ENCODE data around the gene BRIP1.

The BRIP1 gene

GRCh38 chr17:61878984-61879612, 15.8 kb upstream of the BRIP1 start:
- Histone ChIP-seq H3K4me3 (replicated peaks; ENCODE audit: low read depth, low read length) (no peak overlapping the region), H3K27me3 (replicated peaks; ENCODE audit: control insufficient read depth, insufficient read depth, low read length) (no peaks in the 10 kb centered on the region), H3K36me3 (ENCODE audit: control insufficient read depth, insufficient read depth, low read length) (peaks cover 2% of the 10 kb centered on the region; the same call in 1 of the 2 replicates)
- DNase-seq (ENCODE audit: extremely low read depth, insufficient read length), result no peak
- no peak for TF ChIP-seq CTCF (IDR thresholded peaks at IDR 0.05; ENCODE audit: insufficient read depth, low read length, poor library complexity, severe bottlenecking)

DNA sequence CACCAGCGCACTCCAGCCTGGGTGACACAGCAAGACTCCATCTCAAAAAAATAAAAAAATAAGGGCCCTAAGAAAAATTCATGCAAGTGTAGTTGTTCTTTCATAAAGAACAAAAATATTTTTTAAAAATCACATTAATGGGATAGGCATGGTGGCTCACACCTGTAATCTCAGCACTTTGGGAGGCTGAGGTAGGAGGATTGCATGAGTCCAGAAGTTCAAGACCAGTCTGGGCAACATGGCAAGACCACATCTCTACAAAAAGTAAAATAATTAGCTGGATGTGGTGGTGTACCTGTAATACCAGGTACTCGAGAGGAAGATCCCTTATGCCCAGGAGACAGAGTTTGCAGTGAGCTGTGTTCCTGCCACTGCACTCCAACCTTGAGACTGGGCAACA, 15.2 kb upstream of the BRIP1 start:
- no peak for TF ChIP-seq CTCF (IDR thresholded peaks at IDR 0.05; ENCODE audit: insufficient read depth, low read length, poor library complexity, severe bottlenecking)
- Histone ChIP-seq H3K27me3 (replicated peaks; ENCODE audit: control insufficient read depth, insufficient read depth, low read length) (no peaks in the 10 kb centered on the region), H3K4me3 (replicated peaks; ENCODE audit: low read depth, low read length) (no peak overlapping the region), H3K36me3 (ENCODE audit: control insufficient read depth, insufficient read depth, low read length) (peaks cover 2% of the 10 kb centered on the region; the same call in 1 of the 2 replicates)
- DNase-seq (ENCODE audit: extremely low read depth, insufficient read length), result no peak

GRCh38 chr17:61877837-61878236, 14.5 kb upstream of the BRIP1 start:
- peaks cover 2% of the 10 kb centered on the region; the same call in 1 of the 2 replicates for H3K36me3 ChIP-seq (ENCODE audit: control insufficient read depth, insufficient read depth, low read length)
- TF ChIP-seq CTCF (IDR thresholded peaks at IDR 0.05; ENCODE audit: insufficient read depth, low read length, poor library complexity, severe bottlenecking), result no peak

GRCh38 chr17:61875804-61876203, 12.5 kb upstream of the BRIP1 start:
- Histone ChIP-seq H3K36me3 (ENCODE audit: control insufficient read depth, insufficient read depth, low read length) (peaks cover 2% of the 10 kb centered on the region; the same call in 1 of the 2 replicates), H3K4me3 (replicated peaks; ENCODE audit: low read depth, low read length) (no peak overlapping the region), H3K27me3 (replicated peaks; ENCODE audit: control insufficient read depth, insufficient read depth, low read length) (no peaks in the 10 kb centered on the region)
- no peak for DNase-seq (ENCODE audit: extremely low read depth, insufficient read length)
- no peak for TF ChIP-seq CTCF (IDR thresholded peaks at IDR 0.05; ENCODE audit: insufficient read depth, low read length, poor library complexity, severe bottlenecking)

More at GRCh38 chr17:61877837-61878236, 14.5 kb upstream of the BRIP1 start:
- Histone ChIP-seq H3K4me3 (replicated peaks; ENCODE audit: low read depth, low read length) (no peak overlapping the region), H3K27me3 (replicated peaks; ENCODE audit: control insufficient read depth, insufficient read depth, low read length) (no peaks in the 10 kb centered on the region)
- no peak for DNase-seq (ENCODE audit: extremely low read depth, insufficient read length)

GRCh38 chr17:61875285-61875684, 12.0 kb upstream of the BRIP1 start:
- H3K36me3 ChIP-seq (ENCODE audit: control insufficient read depth, insufficient read depth, low read length), result peaks cover 2% of the 10 kb centered on the region; the same call in 1 of the 2 replicates
- no peak for DNase-seq (ENCODE audit: extremely low read depth, insufficient read length)
- no peak for TF ChIP-seq CTCF (IDR thresholded peaks at IDR 0.05; ENCODE audit: insufficient read depth, low read length, poor library complexity, severe bottlenecking)
- no peak overlapping the region for H3K4me3 ChIP-seq (replicated peaks; ENCODE audit: low read depth, low read length)
- no peaks in the 10 kb centered on the region for H3K27me3 ChIP-seq (replicated peaks; ENCODE audit: control insufficient read depth, insufficient read depth, low read length)

Measured in GM06990 (cell line).